HG02642 (cell line): ENCODE measurements around the gene GTPBP2.

Experiments used
- ATAC-seq: cut with Tn5 transposase; IDR thresholded peaks from one replicate; pipeline ENCODE4 v1.9.1; 2021; ENCODE audit warnings: mild to moderate bottlenecking; ENCODE audit not compliant: unreplicated experiment, poor library complexity

The GTPBP2 gene, protein sequence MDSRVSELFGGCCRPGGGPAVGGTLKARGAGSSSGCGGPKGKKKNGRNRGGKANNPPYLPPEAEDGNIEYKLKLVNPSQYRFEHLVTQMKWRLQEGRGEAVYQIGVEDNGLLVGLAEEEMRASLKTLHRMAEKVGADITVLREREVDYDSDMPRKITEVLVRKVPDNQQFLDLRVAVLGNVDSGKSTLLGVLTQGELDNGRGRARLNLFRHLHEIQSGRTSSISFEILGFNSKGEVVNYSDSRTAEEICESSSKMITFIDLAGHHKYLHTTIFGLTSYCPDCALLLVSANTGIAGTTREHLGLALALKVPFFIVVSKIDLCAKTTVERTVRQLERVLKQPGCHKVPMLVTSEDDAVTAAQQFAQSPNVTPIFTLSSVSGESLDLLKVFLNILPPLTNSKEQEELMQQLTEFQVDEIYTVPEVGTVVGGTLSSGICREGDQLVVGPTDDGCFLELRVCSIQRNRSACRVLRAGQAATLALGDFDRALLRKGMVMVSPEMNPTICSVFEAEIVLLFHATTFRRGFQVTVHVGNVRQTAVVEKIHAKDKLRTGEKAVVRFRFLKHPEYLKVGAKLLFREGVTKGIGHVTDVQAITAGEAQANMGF

DNA sequence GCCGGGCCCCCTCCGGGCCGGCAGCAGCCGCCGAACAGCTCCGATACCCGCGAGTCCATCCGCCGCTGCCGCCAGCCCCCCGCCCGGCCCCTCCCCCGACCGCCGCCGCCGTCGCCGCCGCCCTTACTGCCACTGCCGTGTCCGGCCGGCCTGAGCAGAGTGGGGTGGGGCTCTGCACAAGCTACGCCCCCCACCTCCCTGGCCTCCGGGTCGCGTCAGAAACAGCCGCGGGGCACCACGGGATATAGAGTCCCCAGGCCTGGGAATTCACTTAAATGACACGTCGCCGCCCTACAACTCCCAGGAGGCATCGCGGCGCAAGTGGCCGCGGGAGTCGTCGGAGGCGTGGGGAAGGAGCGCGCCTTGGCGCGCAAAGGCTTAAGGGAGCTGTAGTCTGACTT, at the start of gene GTPBP2:
Gene GTPBP2, minus strand, starts transcription at position 161 of the 401 bp plus-strand sequence. Its CDS starts 102 bp downstream, at position 59.
- peak; percentile 87 for ATAC-seq

DNA sequence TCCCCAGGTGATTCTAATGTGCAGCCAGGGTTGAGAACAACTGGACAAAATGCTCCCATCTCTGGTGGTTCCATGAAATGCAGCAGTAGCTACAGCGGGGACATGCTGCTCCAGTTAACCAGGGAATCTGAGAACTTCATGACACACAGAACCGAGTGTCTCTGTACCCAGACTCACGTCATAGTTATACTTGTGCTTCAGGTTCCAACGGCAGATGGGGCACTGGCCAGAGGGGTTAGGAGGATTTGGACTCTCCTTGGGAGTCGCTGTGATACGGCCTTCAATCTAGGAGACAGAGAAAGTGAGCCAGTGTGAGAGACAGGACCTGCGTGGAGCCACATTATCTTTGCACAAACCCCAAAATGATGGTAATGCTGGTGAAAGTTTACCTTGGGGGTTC, 49.3 kb upstream of the GTPBP2 start:
- ATAC-seq, result no peak

DNA sequence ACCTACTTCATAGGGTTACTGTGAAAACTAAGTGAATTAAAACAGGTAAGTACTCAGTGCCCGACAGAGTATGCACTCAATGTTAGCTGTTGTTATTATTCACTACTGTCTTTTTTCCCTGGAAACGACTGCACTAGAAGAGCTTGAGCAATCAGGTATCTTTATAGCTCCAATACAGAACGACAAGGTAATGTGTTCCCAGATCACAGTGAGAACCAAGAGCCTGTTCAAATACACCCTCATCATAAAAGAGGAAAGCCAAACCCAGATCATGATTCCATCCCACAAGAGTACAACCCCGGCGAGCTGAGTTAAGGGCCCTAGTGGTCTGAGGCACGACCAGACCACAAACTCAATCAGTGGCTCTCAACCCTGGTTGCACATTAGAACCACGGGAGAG, 48.7 kb upstream of the GTPBP2 start:
- ATAC-seq, result no peak

DNA sequence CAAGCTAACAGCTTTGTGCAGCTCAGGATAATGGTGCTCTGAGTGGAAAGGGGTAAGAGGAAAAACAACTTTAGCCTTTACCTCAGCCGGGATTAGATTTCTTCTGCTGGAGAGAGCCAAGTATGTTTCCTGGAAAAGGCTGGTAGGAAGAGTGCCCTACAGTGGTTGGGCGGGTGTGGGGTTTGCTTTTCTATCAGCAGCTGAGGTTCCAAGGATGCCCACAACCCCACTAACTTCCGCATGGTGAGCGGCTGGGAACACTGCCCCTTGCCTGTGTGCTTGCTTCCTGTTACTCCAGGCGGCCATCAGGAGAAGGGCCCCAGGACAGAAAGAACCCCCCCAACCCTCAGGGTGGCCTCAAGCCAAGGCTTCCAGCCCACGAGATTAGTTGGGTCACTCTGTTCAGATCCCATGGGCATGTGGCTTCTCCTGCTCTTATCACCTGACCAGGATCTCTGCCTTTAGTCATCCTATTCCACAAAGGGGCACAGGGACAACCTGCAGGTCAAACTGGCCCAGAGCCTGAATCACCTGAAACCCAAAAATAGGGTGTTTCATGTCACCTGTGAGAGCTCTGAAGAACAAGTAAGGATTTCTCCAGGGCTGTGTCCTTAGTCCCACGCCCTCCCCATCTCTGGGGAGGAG, 48.0 kb upstream of the GTPBP2 start:
- ATAC-seq, result no peak

DNA sequence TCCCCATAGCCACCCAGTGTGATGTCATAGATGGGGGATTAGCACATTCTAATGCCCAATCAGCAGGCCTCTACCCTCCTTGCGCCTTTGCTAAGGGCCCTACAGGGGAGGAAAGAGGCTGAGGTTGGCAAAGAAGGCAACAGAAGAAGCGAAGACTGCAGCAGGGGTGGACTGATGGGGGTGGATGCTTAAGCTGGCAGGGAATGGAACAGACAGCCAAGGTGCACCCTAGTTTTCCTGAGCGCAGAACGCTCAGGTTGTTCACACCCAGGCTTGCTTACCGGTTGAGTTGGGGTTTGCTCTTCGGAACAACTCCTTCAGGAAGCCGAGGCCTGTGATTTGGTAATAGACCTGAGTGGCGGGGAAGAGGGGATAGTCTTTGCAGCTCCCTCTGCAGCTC, 45.9 kb upstream of the GTPBP2 start:
- ATAC-seq, result no peak

DNA sequence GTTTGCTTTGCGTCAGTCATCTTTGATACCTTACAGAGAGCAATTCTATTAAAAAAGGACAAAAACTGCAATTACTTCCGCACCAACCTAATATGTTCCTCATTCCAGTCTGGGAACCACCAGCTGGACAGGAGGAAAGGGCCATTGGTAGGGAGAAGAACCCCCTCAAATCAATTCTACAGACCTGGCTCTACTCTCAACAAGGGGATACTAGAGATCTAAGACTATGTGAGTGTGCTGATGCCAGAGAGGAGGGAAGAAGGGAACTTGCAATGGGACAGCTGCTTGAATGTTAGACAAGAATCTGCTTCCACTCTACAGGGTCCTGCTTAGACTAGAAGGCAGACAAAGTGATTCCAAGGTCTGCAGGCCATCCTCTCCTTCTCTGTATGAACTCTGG, 45.2 kb upstream of the GTPBP2 start:
- ATAC-seq, result no peak

DNA sequence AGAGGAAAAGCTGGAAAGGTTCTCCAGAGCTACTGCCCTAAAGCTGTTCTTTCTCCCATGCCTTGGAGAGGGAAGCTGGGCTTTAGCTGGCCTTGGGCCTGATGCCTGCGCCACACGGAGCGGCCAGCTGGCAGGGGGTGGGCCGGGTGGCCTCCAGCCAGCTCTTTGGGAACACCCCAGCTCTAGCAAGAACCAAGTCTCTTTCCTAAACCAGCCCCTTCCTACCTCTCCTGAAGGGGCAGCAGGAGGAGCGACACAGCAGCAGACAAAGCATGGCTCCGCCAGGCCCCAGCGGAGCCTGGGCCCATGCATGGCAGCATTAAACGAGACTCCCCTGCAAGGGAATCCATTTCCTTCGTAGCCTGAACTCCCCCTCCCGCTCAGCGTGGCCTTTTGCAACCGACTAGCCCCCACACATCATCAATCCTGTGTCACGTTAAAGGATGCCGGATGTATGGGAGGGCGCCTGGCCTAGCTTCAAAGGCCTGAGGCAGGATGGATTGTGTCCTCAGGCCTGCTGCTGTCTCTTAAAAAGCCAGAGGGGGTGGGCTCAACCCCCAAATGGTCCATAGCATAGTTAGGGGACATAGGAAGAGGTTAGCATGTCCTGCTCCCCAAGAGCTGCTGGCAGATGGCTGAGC, 44.5 kb upstream of the GTPBP2 start:
- ATAC-seq, result no peak

DNA sequence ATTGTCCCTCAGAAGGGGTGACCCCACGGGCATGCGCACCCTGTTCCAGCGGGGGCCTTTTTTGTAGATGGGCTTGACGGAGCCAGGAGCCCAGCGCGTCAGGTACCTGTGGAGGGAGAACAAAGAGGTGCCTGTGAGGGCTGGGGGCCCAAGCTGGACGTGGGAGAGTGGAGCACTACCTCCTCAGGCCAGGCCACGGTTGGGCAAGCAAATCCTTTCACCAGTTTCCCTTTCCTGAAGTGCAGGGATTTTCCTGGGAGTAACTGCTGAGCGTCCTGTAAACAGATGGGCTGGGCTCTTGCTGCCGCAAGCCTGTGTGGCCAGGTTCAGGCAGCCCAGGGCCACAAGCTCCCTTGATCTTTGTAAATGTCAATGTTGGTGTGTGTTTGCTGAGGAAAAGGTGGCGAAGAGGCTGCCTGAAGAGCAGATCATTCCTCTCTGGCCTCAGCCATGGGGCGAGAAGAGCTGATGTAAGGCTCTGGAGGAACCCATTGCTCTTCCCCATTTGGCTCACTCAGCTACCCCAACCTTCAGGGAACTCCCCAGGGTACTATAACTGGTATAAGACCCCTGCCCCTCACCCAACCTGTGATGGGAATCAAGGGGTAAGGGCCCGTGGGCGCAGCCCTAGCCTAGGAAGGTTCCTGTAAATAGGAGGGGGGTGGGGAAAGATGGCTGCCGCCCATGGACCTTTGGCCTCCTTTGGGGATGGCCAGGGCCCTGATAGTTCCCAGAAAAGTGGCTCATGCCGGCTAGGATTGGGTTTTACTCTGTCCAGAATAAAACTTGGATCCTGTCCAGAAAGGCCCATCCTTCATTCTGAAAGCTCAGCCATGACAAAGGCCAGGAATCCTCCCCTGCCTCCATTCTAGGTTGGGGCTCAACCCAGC, 43.0 kb upstream of the GTPBP2 start:
- ATAC-seq, result no peak

DNA sequence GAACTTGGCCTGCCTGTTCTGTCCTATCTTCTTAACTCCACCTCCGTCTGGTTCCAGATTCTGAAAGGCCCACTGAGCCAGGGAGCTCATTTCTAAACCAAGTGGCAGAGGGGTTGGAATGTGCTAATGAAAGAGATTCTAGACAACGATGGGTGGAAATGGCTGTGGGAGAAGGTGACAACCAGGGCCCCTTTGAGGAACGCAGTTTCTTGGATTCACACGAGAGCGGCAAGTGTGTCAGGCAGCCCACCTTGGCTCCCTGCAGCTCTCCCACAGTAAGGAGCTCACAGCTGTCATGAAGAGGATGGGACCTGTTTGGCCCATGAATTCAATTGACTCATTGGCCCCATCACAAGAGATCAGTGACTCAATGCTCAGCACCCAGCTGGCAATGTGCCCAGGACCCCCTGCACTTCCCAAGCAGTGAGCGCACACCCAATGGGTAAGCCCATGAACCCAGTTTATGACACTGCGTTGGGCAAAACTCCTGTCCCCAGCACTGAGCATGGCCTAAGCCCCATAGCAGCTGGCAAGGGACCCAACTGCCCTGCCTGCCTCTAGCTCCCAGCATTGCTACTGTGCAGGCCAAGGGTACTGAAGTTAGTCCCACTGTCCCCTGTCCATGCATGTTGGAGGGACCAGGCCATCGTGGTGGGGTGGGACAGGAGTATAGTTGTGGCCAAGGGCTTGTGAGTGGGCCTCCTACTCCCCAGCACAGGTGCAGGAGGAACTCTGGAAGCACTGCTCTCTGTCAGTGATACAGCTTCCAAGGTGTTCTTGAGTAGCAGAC, 42.1 kb upstream of the GTPBP2 start:
- ATAC-seq, result no peak

DNA sequence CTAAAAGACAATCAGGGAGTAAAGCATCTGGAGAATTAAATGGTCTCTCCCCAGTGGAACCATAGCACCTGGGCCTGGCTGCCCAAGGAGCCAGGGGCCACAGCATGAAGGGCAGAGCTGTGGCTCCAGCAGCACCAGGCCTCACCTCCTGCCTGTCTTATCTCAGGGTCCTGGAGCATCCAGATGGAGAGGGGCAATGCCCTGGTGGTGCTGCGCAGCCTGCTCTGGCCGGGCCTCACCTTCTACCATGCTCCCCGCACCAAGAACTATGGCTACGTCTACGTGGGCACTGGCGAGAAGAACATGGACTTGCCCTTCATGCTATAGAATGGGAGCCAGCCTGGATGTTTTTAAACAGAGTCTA, 41.5 kb upstream of the GTPBP2 start:
- no peak for ATAC-seq

DNA sequence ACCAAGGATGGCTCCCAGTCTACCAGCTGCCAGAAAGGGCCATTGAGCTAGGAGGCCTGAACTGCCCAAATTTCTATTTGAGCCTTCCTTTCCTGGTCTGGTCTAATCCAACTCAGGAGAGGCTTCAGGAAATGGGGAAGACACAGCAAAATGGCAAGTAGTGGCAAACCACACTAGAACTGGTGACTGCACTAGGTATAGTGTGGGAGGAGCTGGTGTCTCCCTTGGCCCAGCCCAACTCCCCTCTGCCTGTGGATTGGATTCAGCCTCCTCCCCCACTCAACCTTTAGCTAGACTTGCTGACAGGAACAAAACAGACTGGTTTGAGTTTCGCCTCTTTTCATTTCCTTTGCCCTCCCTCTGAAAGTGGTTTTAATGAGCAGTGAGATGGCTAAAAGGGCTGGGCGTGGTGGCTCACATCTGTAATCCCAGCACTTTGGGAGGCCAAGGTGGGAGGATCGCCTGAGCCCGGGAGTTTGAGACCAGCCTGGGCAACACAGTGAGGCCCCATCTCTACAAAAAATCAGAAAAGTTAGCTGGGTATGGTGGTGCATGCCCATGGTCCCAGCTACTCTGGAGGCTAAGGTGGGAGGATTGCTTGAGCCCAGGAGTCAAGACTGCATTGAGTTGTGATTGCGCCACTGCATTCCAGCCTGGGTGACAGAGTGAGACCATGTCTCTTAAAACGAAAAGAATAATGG, 41.0 kb upstream of the GTPBP2 start:
- ATAC-seq, result no peak

DNA sequence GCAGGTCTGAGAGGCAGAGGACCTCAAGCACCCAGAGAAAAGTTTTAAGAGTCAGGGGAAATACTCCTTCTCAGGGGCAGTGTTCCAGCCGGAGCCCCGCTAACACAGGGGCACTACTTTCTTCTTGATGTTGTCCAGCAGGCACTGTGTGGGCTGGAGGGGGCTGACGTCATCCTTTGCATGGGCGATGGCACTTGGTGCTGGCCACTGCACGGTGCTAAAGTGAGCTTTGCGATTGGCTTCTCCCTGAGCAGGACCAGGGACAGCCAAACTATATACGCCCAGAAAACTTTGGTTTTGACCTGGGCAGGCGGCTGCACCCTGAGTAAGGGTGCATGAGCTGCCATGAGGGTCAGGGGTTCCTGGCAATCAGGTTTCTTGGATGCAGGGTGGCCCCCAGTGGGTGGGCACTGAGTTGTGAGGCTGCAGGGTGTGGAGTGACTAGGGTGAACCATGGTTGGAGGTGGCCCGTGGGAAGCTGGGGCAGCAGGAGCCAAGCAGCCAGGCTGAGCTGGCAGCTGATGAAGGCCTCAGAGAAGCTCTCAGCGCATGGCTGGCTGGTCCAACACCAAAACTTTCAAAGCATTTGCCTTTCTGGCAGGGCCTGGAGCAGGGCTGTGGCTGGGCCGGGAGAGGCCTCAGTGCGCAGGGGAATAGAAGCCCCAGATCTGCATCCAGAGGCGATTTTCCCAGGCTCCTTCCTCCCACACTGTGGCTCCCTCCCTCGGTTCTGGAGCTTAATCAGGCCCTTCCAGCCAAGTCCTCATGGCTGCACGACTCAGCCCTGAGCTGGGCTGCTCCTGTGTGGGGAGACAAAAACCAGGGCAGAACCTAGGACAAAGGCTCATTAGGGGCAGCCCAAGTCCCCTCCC, 40.2 kb upstream of the GTPBP2 start:
- ATAC-seq, result no peak

DNA sequence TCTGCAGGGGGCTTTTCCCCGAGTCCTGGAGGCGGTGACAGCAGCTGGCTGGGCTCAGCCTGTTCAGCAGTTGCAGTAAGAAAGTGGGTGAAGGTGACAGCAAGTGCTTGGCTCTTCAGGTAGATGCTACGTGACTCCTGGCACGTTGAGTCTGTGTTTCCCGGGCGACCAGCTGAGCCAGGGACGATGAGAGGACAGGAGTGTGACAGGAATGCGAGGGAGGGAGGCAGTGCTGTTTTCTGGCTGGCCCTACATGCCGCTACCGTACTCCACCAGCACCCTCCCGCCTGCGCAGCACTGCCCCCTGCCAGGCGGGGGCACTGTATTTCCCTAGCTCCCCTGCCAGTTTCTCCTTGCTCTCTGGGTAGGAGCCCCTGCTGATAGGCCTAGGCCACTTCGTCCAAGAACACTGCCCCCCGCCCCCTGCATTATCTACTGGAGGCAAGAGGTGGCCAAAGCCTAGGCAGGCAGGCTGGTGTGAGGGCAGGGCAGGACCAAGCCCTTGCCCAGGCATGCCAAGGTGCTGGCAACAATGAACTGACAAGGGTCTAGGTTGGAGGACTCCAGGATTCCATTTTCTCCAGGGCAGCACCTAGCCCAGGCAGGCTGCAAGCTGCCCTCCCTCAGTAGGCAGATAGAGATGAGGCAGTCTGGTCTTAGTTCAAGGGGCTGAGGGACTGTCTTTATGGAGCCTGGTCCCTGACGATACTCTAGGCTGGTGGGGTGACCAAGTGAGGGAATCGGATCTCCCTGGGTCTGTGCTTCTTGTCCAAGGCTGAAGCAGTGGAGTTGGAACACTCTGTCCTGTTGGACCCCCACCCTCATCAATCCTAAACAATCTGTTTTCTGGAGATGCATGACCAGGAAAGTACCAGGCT, 39.3 kb upstream of the GTPBP2 start:
- ATAC-seq, result peak; percentile 48

DNA sequence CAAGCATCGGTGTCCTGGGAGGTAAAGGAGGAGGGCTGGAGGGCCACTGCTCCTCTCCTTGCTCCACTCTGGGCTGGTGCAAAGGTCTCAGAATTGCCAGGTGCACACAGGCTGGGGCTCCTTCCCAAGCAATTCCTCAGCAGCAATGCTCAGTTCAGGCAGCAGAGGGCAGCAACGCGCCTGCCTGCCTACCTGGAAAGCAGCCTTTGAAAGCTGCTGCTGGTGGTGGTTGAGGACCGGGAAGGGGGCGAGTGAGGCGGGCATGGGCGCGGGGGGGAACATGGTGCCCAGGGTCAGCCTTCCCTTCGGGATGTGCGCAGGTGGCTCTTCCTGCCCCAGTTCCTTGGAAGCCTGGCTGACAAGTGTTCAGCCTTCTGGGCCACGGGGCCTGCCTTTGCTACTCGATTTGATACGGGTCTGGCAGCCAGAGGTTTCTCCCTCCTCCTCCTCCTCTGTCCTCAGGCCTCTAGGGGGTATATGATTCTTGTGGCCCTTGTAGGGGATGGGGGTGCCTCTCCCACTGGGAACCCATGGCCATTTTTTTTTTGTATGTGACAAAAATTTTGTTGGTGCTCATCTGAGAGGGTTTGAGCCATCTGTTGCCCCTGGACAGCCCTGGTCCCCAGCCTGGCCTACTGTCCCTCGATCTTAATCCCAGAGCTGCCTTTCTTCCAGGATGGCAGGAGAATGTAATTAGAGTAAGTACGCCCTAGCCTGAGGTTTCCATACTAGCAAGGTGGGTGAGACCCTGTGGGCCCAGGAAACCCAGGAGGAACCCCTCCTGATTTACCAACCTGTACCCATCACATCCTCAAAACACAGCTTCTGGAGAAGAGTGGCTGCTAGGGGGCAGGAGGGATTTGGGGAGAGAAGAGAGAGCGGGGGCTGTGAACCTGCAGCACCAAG, 38.4 kb upstream of the GTPBP2 start:
- no peak for ATAC-seq

DNA sequence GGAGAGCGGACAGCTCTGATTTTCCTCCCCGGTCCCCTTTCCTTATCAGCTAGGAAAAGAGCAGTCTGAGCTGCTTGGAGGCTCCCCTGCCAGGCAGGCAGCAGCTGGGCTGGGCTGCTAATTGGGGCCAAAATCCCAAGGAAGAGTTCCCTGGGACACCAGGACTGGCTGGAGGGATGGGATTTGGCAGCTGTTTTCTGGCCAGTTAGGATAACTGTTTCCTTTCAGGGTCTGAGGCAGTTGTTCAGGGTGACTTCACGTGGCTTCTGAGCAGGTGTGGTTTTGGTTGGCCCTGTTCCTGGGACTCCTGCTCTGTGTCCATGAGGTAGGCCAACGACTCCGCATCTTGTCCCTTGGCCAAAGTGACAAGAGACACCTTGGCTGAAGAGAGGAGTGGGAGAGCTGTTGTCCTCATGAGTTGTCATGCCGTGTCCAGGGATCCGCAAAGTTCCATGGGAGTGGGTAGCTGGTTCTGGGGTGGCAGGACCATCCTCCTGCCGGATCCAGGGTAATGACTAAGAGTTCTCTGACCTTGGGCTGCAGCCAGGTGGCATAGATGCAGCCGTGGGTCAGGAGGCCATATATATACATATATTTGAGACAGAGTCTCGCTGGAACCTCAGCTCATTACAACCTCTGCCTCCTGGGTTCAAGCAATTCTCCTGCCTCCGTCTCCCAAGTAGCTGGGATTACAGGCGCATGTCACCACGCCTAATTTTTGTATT, 37.3 kb upstream of the GTPBP2 start:
- no peak for ATAC-seq
